Mesenchymal stem cell (in vitro differentiated cells and primary cell): Measurements from ENCODE around the gene LAMC1.

Experiments used
- DNase-seq: peaks from one replicate; pipeline ENCODE4 v3.0.0-alpha.2; 2013
- H2AFZ ChIP-seq: one replicate; pipeline ENCODE4 v1.6.1; 2013; ENCODE audit warnings: low read depth, mild to moderate bottlenecking, control low read depth, inconsistent platforms, low read length, moderate library complexity
- H2AK5ac ChIP-seq: 2 replicates; pipeline ENCODE4 v1.6.1; 2013; ENCODE audit warnings: low read length, moderate library complexity, mild to moderate bottlenecking, inconsistent platforms; ENCODE audit not compliant: severe bottlenecking
- H2BK120ac ChIP-seq: one replicate; pipeline ENCODE4 v1.6.1; 2013; ENCODE audit warnings: low read depth, mild to moderate bottlenecking, inconsistent platforms, low read length, moderate library complexity
- H2BK12ac ChIP-seq, 2 experiments: one replicate each; pipeline ENCODE4 v1.6.1; 2013; ENCODE audit warnings: inconsistent platforms in 2 of 2, low read length in 2 of 2, mild to moderate bottlenecking in 2 of 2, moderate library complexity in 2 of 2, control low read depth in 1 of 2
- H2BK15ac ChIP-seq: one replicate; pipeline ENCODE4 v1.6.1; 2013; ENCODE audit warnings: mild to moderate bottlenecking, low read depth, inconsistent platforms; ENCODE audit not compliant: poor library complexity, severe bottlenecking
- H2BK5ac ChIP-seq: 2 replicates; pipeline ENCODE4 v1.6.1; 2013; ENCODE audit warnings: low read depth, mild to moderate bottlenecking, low read length, control low read depth, inconsistent platforms; ENCODE audit not compliant: poor library complexity, severe bottlenecking
- H3K14ac ChIP-seq, 2 experiments: one replicate each; pipeline ENCODE4 v1.6.1; 2013; ENCODE audit warnings: inconsistent platforms in 2 of 2, low read length in 2 of 2, control low read depth in 1 of 2, mild to moderate bottlenecking in 1 of 2, moderate library complexity in 1 of 2
- H3K18ac ChIP-seq, 2 experiments: one replicate each; pipeline ENCODE4 v1.6.1; 2013; ENCODE audit warnings: inconsistent platforms in 2 of 2, low read length in 2 of 2, control low read depth in 1 of 2, low read depth in 1 of 2, mild to moderate bottlenecking in 1 of 2
- H3K23ac ChIP-seq, 2 experiments: one replicate each; pipeline ENCODE4 v1.6.1; 2013; ENCODE audit warnings: inconsistent platforms in 2 of 2, low read length in 2 of 2, mild to moderate bottlenecking in 2 of 2, moderate library complexity in 2 of 2, control low read depth in 1 of 2
- H3K27ac ChIP-seq: 2 replicates; pipeline ENCODE4 v1.5.1; 2013; ENCODE audit warnings: mild to moderate bottlenecking, moderate library complexity, low read length, control low read depth, inconsistent platforms; ENCODE audit not compliant: poor library complexity, severe bottlenecking
- H3K27me3 ChIP-seq, 2 experiments: 2 replicates each; pipeline versions ENCODE4 v1.6.1 to v1.7.0; 2013; ENCODE audit warnings: low read length in 2 of 2, mild to moderate bottlenecking in 2 of 2, moderate library complexity in 2 of 2, control low read depth in 1 of 2, inconsistent platforms in 1 of 2; ENCODE audit not compliant: control insufficient read depth in 1 of 2, insufficient read depth in 1 of 2
- H3K36me3 ChIP-seq, 2 experiments: 2 replicates each; pipeline versions ENCODE4 v1.6.1 to v1.7.0; 2013; ENCODE audit warnings: low read length in 2 of 2, control low read depth in 1 of 2, inconsistent platforms in 1 of 2, low read depth in 1 of 2, mild to moderate bottlenecking in 1 of 2; ENCODE audit not compliant: insufficient read depth in 2 of 2, control insufficient read depth in 1 of 2
- H3K4ac ChIP-seq, 2 experiments: one replicate each; pipeline ENCODE4 v1.6.1; 2013; ENCODE audit warnings: inconsistent platforms in 2 of 2, low read length in 2 of 2, mild to moderate bottlenecking in 2 of 2, moderate library complexity in 2 of 2, control low read depth in 1 of 2, low read depth in 1 of 2
- H3K4me1 ChIP-seq: 2 replicates; pipeline ENCODE4 v1.6.1; 2013; ENCODE audit warnings: low read depth, low read length, control low read depth; ENCODE audit not compliant: control insufficient read depth, insufficient read depth
- H3K4me2 ChIP-seq: 2 replicates; pipeline ENCODE4 v1.6.1; 2013; ENCODE audit warnings: low read length, mild to moderate bottlenecking, inconsistent platforms; ENCODE audit not compliant: poor library complexity, severe bottlenecking
- H3K4me3 ChIP-seq, 2 experiments: 2 replicates each; pipeline versions ENCODE4 v1.5.1 to v1.7.0; 2013; ENCODE audit warnings: low read length in 2 of 2, mild to moderate bottlenecking in 2 of 2, control low read depth in 1 of 2, low read depth in 1 of 2; ENCODE audit not compliant: insufficient read depth in 1 of 2
- H3K79me1 ChIP-seq: replicated peaks from 2 replicates; pipeline ENCODE4 v1.6.1; 2013; ENCODE audit warnings: mild to moderate bottlenecking, control low read depth, low read length, inconsistent platforms; ENCODE audit not compliant: poor library complexity, severe bottlenecking
- H3K9ac ChIP-seq: 2 replicates; pipeline ENCODE4 v1.7.0; 2013; ENCODE audit warnings: mild to moderate bottlenecking, low read length, moderate library complexity
- H3K9me3 ChIP-seq: 2 replicates; pipeline ENCODE4 v1.7.0; 2013; ENCODE audit warnings: mild to moderate bottlenecking, low read length; ENCODE audit not compliant: control insufficient read depth
- H4K8ac ChIP-seq: one replicate; pipeline ENCODE4 v1.6.1; 2013; ENCODE audit warnings: inconsistent platforms, mild to moderate bottlenecking, low read length, moderate library complexity
- H4K91ac ChIP-seq: one replicate; pipeline ENCODE4 v1.6.1; 2013; ENCODE audit warnings: mild to moderate bottlenecking, low read length, inconsistent platforms
- WGBS: methylation state at CpG from one replicate; pipeline ENCODE4 v1.1.7; 2013; ENCODE audit warnings: mixed read lengths; 5-methylcytosine and 5-hydroxymethylcytosine counted together

The LAMC1 gene

GRCh38 chr1:183124259-183124658, 101.0 kb downstream of the LAMC1 start:
- WGBS, result 70% methylated on average over 2 of the region's 2 CpGs

DNA sequence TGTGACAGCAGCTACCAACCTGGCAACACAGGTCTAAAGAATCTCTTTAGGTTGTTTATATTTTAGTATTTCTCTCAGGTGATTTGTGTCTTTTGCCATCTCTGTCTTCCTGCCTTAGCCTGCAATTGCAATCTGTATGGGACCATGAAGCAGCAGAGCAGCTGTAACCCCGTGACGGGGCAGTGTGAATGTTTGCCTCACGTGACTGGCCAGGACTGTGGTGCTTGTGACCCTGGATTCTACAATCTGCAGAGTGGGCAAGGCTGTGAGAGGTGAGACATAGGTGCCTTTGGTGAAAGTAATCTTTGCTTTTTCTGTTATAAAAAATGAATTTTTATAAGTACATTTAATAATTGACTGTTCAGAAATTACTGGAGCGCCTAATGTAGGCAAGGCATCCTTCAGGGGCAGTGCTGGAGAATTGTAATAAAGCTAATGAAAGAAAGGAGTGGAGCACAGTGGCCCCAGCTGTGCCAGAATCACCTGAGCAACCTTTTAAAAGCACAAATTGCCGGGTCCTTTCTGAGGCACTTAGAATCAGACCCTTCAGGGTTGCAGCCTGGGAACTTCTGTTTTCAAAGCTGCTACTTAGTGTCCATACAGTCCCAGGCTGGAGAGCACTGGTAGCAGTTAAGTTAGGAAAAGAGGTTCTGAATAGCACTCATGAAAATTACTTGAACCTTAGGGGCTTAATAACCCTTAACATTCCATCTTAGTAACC, 102.2 kb downstream of the LAMC1 start:
- no peak overlapping the region for H2AK5ac ChIP-seq
- H3K4ac ChIP-seq, result no peak overlapping the region
- peak overlapping the region; percentile 73 for H4K91ac ChIP-seq
- H3K4me2 ChIP-seq, result no peak overlapping the region
- DNase-seq, result no peak
- H3K4me3 ChIP-seq, result no peak overlapping the region
- peaks cover 29% of the 10 kb centered on the region for H3K79me1 ChIP-seq
- no peak overlapping the region for H3K18ac ChIP-seq
- H2BK12ac ChIP-seq, result peak overlapping the region in 1 of 2 experiments; percentile 27
- H2BK15ac ChIP-seq, result no peak overlapping the region
- no peak overlapping the region for H2AFZ ChIP-seq
- H3K27me3 ChIP-seq, result no peaks in the 10 kb centered on the region
- H3K9ac ChIP-seq, result peak overlapping the region; percentile 50
- no peak overlapping the region for H3K23ac ChIP-seq
- WGBS, result 94% methylated on average over 5 of the region's 5 CpGs
- no peak overlapping the region for H2BK5ac ChIP-seq
- no peaks in the 10 kb centered on the region for H3K9me3 ChIP-seq
- H4K8ac ChIP-seq, result no peak overlapping the region
- H2BK120ac ChIP-seq, result no peak overlapping the region
- no peak overlapping the region for H3K14ac ChIP-seq
- H3K27ac ChIP-seq, result no peak overlapping the region
- H3K36me3 ChIP-seq, result peaks cover 40 to 97% of the 10 kb centered on the region in 2 experiments
- peaks cover 4% of the 10 kb centered on the region for H3K4me1 ChIP-seq

More at GRCh38 chr1:183124259-183124658, 101.0 kb downstream of the LAMC1 start:
- H3K4ac ChIP-seq, result no peak overlapping the region
- no peak overlapping the region for H2BK15ac ChIP-seq
- H3K23ac ChIP-seq, result no peak overlapping the region
- no peak for DNase-seq
- no peak overlapping the region for H2BK120ac ChIP-seq
- H2AFZ ChIP-seq, result no peak overlapping the region
- H4K8ac ChIP-seq, result no peak overlapping the region
- H2BK12ac ChIP-seq, result peak overlapping the region in 1 of 2 experiments; percentile 69
- H3K4me2 ChIP-seq, result no peak overlapping the region
- H3K36me3 ChIP-seq, result peaks cover 40 to 97% of the 10 kb centered on the region in 2 experiments
- H4K91ac ChIP-seq, result no peak overlapping the region
- H3K27ac ChIP-seq, result no peak overlapping the region
- peaks cover 29% of the 10 kb centered on the region for H3K79me1 ChIP-seq
- H3K4me3 ChIP-seq, result no peak overlapping the region
- peaks cover 4% of the 10 kb centered on the region for H3K4me1 ChIP-seq
- H3K9ac ChIP-seq, result no peak overlapping the region
- H3K14ac ChIP-seq, result no peak overlapping the region
- no peak overlapping the region for H2AK5ac ChIP-seq
- no peak overlapping the region for H2BK5ac ChIP-seq
- H3K9me3 ChIP-seq, result no peaks in the 10 kb centered on the region
- H3K27me3 ChIP-seq, result no peaks in the 10 kb centered on the region
- H3K18ac ChIP-seq, result no peak overlapping the region

DNA sequence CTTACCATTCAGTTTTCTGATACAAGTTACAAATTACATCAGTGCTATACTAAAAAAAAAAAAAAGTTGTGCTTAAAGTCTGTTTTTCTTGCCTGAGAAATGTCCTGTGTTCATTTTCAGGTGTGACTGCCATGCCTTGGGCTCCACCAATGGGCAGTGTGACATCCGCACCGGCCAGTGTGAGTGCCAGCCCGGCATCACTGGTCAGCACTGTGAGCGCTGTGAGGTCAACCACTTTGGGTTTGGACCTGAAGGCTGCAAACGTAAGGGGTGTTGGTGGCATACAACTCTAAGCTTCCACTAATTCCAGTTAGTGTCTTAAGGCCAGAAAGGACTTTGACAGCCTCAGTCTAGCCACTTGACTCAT, 102.8 kb downstream of the LAMC1 start:
- Histone ChIP-seq H2BK15ac (no peak overlapping the region), H2BK5ac (no peak overlapping the region), H2BK12ac (peak overlapping the region in 1 of 2 experiments; percentile 66), H4K8ac (peak overlapping the region; percentile 21), H3K79me1 (peaks cover 29% of the 10 kb centered on the region), H3K27me3 (no peaks in the 10 kb centered on the region), H3K27ac (no peak overlapping the region), H3K36me3 (peaks cover 40 to 95% of the 10 kb centered on the region in 2 experiments), H3K9me3 (no peaks in the 10 kb centered on the region), H3K4me3 (peak overlapping the region in 1 of 2 experiments; percentile 2), H2AK5ac (no peak overlapping the region), H3K4me2 (no peak overlapping the region), H3K14ac (peak overlapping the region in 1 of 2 experiments; percentile 89), H2AFZ (no peak overlapping the region), H3K9ac (peak overlapping the region; percentile 50), H3K4me1 (peaks cover 4% of the 10 kb centered on the region), H2BK120ac (peak overlapping the region; percentile 29), H3K18ac (peak overlapping the region; percentile 63 to 88), H3K23ac (peak overlapping the region in 1 of 2 experiments; percentile 2), H4K91ac (peak overlapping the region; percentile 77), H3K4ac (peak overlapping the region in 1 of 2 experiments; percentile 20)
- no peak for DNase-seq
- WGBS, result 91% methylated on average over 5 of the region's 5 CpGs

GRCh38 chr1:183126528-183126927, 103.3 kb downstream of the LAMC1 start:
- DNase-seq, result peak; percentile 80
- H3K9me3 ChIP-seq, result no peaks in the 10 kb centered on the region
- no peak overlapping the region for H4K8ac ChIP-seq
- peak overlapping the region; percentile 4 for H3K27ac ChIP-seq
- 29% methylated on average over 1 of the region's 1 CpG for WGBS
- no peak overlapping the region for H2BK5ac ChIP-seq
- H2AK5ac ChIP-seq, result no peak overlapping the region
- H3K23ac ChIP-seq, result no peak overlapping the region
- no peak overlapping the region for H2BK15ac ChIP-seq
- no peak overlapping the region for H2BK120ac ChIP-seq
- H3K9ac ChIP-seq, result peak overlapping the region; percentile 50
- no peak overlapping the region for H3K4ac ChIP-seq
- no peak overlapping the region for H4K91ac ChIP-seq
- no peaks in the 10 kb centered on the region for H3K27me3 ChIP-seq
- H3K4me3 ChIP-seq, result peak overlapping the region in 1 of 2 experiments; percentile 2
- H3K18ac ChIP-seq, result no peak overlapping the region
- H3K4me2 ChIP-seq, result no peak overlapping the region
- H2BK12ac ChIP-seq, result no peak overlapping the region
- H3K79me1 ChIP-seq, result peaks cover 29% of the 10 kb centered on the region
- no peak overlapping the region for H3K14ac ChIP-seq
- peaks cover 39 to 98% of the 10 kb centered on the region in 2 experiments for H3K36me3 ChIP-seq
- no peak overlapping the region for H2AFZ ChIP-seq
- H3K4me1 ChIP-seq, result peaks cover 4% of the 10 kb centered on the region
